Measurements from ENCODE around the gene NISCH. TPM values are rescaled to one million over a fixed set of nuclear protein-coding genes. Genes with fewer than 3 reads are reported as not detected.

NISCH gene
- total and polyA plus RNA-seq, 2 of the 8 experiments (the other 6 are each of a cell fraction or from before 2014, with no cell fraction given) = 71.2 to 71.9 TPM

DNA sequence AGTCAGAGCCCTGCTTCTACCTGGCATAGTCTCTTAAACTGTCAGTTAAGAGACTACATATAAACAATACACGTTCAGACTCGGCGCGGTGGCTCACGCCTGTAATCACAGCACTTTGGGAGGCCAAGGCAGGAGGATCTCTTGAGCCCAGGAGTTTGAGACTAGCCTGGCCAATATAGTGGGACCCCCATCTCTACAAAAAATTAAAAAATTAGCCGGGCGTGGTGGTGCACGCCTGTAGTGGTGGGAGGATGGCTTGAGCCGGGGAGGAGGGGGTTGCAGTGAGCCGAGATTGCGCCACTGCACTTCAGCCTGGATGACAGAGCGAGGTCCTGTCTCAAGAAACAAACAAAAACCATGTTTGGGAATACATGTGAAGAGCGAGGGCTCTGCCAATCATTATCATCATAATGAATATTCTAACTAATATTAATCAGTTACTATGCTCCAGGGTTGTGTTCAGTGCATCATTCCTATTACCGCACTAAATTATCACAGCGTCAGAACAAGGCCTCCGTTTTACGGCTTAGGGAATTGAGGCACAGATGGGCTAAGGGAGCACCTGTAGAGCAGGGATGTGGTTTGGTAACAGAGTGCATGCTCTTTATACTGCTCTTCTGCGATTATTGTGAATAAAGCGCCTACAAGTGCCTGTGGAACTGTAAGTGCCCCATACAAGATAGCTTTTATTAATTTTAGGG is 80.2 kb downstream of the NISCH start:
- ChIA-PET POLR2A (ENCODE audit: partially characterized antibody) (interaction anchor here (0.6 to 2.6 kb wide), 17 partner anchors 9 to 111 kb away, joined by 3 to 16 read pairs (median 4); partner anchors contain the start of gene TNNC1), CTCF (ENCODE audit: partially characterized antibody) (interaction anchor here (0.8 to 1.0 kb wide), 4 partner anchors 9 to 63 kb away, joined by 3 to 5 read pairs (median 4); no protein-coding TSS in a partner anchor)
- Histone ChIP-seq H3K27ac (ENCODE audit: low read depth, low read length) (no peak overlapping the region), H4K8ac (ENCODE audit: extremely low read depth, insufficient read depth, low read length) (no peak overlapping the region), H3K79me2 (ENCODE audit: control insufficient read depth in 1 of 2, insufficient read depth in 2 of 2, low read length in 2 of 2) (peaks cover 12 to 54% of the 10 kb centered on the region in 2 experiments), H4K20me1 (replicated peaks in 1 of 2; ENCODE audit: control insufficient read depth in 1 of 2, insufficient read depth in 2 of 2, low read length in 2 of 2) (peaks cover 10 to 31% of the 10 kb centered on the region in 2 experiments), H3K23ac (ENCODE audit: insufficient read length) (no peak overlapping the region), H4K91ac (replicated peaks; ENCODE audit: insufficient read length, low read length) (no peak overlapping the region), H2BK20ac (ENCODE audit: low read length) (no peak overlapping the region), H3K4me1 (replicated peaks in 1 of 4; ENCODE audit: control insufficient read depth in 3 of 4, insufficient read depth in 4 of 4, low read length in 3 of 4) (peaks cover 7 to 33% (median 19%) of the 10 kb centered on the region in 4 experiments), H4K5ac (ENCODE audit: insufficient read length, low read depth, low read length) (no peak overlapping the region), H2BK5ac (ENCODE audit: low read depth, low read length) (no peak overlapping the region), H3K18ac (ENCODE audit: extremely low read depth, low read length) (no peak overlapping the region), H3K56ac (replicated peaks; ENCODE audit: insufficient read length, low read depth, low read length) (no peak overlapping the region), H3K4ac (replicated peaks; ENCODE audit: insufficient read length, low read depth, low read length) (no peak overlapping the region), H2BK120ac (replicated peaks; ENCODE audit: low read depth, low read length) (no peak overlapping the region), H3K9ac (replicated peaks in 1 of 4; ENCODE audit: extremely low read depth in 1 of 4, low read depth in 3 of 4, low read length in 3 of 4) (no peak overlapping the region), H3K4me2 (ENCODE audit: insufficient read depth in 1 of 2, low read depth in 2 of 2, low read length in 2 of 2) (peak overlapping the region; percentile 39 to 89; a peak in 2 of 4 replicates), H3K23me2 (ENCODE audit: low read depth, low read length) (peaks cover 26% of the 10 kb centered on the region), H3K14ac (ENCODE audit: insufficient read length) (no peak overlapping the region), H2AFZ (ENCODE audit: low read length) (no peak overlapping the region), H3K27me3 (replicated peaks in 1 of 4; ENCODE audit: control insufficient read depth in 3 of 4, extremely low read depth in 1 of 4, insufficient read depth in 3 of 4, low read length in 3 of 4) (no peaks in the 10 kb centered on the region), H3K36me3 (ENCODE audit: control insufficient read depth in 2 of 4, insufficient read depth in 4 of 4, low read length in 3 of 4) (peaks cover 0 to 3% (median 0%) of the 10 kb centered on the region in 4 experiments; a peak in 4 of 8 replicates), H3K4me3 (ENCODE audit: extremely low read depth in 1 of 4, insufficient read depth in 2 of 4, low read depth in 3 of 4, low read length in 4 of 4) (peak overlapping the region in 2 of 4 experiments; percentile 3 to 31; a peak in 3 of 8 replicates), H3K79me1 (ENCODE audit: low read depth, low read length) (peaks cover 28% of the 10 kb centered on the region), H2BK15ac (ENCODE audit: low read length) (no peak overlapping the region), H2AK5ac (ENCODE audit: low read depth, low read length) (no peak overlapping the region), H3K9me3 (ENCODE audit: insufficient read depth in 2 of 2, low read depth in 1 of 2, low read length in 1 of 2) (no peaks in the 10 kb centered on the region), H2BK12ac (ENCODE audit: low read depth, low read length) (no peak overlapping the region)
- 91% methylated on average over 19 of the region's 19 CpGs; no CpG with 5 or more reads in 1 of the 2 experiments for WGBS, 2 experiments (ENCODE audit: extremely low coverage in 1 of 2, insufficient coverage in 1 of 2, insufficient read length in 1 of 2, insufficient replicate concordance in 2 of 2, low coverage in 1 of 2, low lambda C conversion rate in 2 of 2, missing lambda C conversion rate in 1 of 2)
- FAIRE-seq = no peak
- DNase-seq (ENCODE audit: low read depth in 1 of 2, low spot score in 2 of 2) = no peak
- TF ChIP-seq POU5F1 (IDR thresholded peaks at IDR 0.05; ENCODE audit: low read depth, low read length) = no peak
- TF ChIP-seq, protein P1, sequence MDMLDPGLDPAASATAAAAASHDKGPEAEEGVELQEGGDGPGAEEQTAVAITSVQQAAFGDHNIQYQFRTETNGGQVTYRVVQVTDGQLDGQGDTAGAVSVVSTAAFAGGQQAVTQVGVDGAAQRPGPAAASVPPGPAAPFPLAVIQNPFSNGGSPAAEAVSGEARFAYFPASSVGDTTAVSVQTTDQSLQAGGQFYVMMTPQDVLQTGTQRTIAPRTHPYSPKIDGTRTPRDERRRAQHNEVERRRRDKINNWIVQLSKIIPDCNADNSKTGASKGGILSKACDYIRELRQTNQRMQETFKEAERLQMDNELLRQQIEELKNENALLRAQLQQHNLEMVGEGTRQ (IDR thresholded peaks at IDR 0.05; ENCODE audit: low read length) = no peak
- no peak for TF ChIP-seq RFX5 (IDR thresholded peaks at IDR 0.05; ENCODE audit: borderline replicate concordance, low read depth, low read length)
- no peak for TF ChIP-seq BACH1 (IDR thresholded peaks at IDR 0.05; ENCODE audit: low read length)
- TF ChIP-seq, protein P2, sequence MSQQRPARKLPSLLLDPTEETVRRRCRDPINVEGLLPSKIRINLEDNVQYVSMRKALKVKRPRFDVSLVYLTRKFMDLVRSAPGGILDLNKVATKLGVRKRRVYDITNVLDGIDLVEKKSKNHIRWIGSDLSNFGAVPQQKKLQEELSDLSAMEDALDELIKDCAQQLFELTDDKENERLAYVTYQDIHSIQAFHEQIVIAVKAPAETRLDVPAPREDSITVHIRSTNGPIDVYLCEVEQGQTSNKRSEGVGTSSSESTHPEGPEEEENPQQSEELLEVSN (IDR thresholded peaks at IDR 0.05) = no peak
- no peak for TF ChIP-seq BCL11A (IDR thresholded peaks at IDR 0.05; ENCODE audit: low read depth in 2 of 2, low read length in 2 of 2)
- TF ChIP-seq TBP (IDR thresholded peaks at IDR 0.05; ENCODE audit: low read depth, low read length) = no peak
- TF ChIP-seq, protein P3, sequence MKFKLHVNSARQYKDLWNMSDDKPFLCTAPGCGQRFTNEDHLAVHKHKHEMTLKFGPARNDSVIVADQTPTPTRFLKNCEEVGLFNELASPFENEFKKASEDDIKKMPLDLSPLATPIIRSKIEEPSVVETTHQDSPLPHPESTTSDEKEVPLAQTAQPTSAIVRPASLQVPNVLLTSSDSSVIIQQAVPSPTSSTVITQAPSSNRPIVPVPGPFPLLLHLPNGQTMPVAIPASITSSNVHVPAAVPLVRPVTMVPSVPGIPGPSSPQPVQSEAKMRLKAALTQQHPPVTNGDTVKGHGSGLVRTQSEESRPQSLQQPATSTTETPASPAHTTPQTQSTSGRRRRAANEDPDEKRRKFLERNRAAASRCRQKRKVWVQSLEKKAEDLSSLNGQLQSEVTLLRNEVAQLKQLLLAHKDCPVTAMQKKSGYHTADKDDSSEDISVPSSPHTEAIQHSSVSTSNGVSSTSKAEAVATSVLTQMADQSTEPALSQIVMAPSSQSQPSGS (IDR thresholded peaks at IDR 0.05; ENCODE audit: low read length) = no peak

Measured in H1 (cell line).